Mesothelial cell of epicardium (in vitro differentiated cells): ENCODE data around the gene PNMT. TPM values are rescaled to one million over a fixed set of nuclear protein-coding genes. Genes with fewer than 3 reads are reported as not detected.

ENCODE experiments used
- DNase-seq, 2 experiments: peaks; one replicate each; pipeline ENCODE4 v3.0.0; 2021; ENCODE audit warnings: low spot score in 2 of 2; ENCODE audit not compliant: unreplicated experiment in 2 of 2
- H3K27ac Mint-ChIP-seq: 2 replicates; pipeline ENCODE4 v1.8.0; 2021; ENCODE audit warnings: mixed read lengths
- H3K27me3 Mint-ChIP-seq: 2 replicates; pipeline ENCODE4 v1.8.0; 2021; ENCODE audit warnings: low read depth, mixed read lengths
- H3K36me3 Mint-ChIP-seq: 2 replicates; pipeline ENCODE4 v1.8.0; 2021; ENCODE audit warnings: mixed read lengths
- H3K4me1 Mint-ChIP-seq: 2 replicates; pipeline ENCODE4 v1.8.0; 2021; ENCODE audit warnings: mixed read lengths
- H3K4me3 Mint-ChIP-seq: 2 replicates; pipeline ENCODE4 v1.8.0; 2021; ENCODE audit warnings: mild to moderate bottlenecking, moderate library complexity, mixed read lengths
- H3K9me3 Mint-ChIP-seq: 2 replicates; pipeline ENCODE4 v1.8.0; 2021; ENCODE audit warnings: mixed read lengths
- CTCF ChIP-seq: fragments of 200-600 bp; sonication (generic); IDR thresholded peaks from one replicate; pipeline ENCODE4 v1.5.0; 2021; ENCODE audit warnings: antibody characterized with exemption; ENCODE audit not compliant: unreplicated experiment
- total RNA-seq: library from RNA; stranded (reverse); gene quantifications from 3 replicates; pipeline ENCODE4 v1.2.1, GENCODE V29; 2021

Gene PNMT
- total RNA-seq, 1 donor from 2014 or later, result 1.7 TPM

- no peak overlapping the region for H3K4me3 Mint-ChIP-seq
Observed at GRCh38 chr17:39659279-39660010, 8.8 kb upstream of the PNMT start.

GRCh38 chr17:39660011-39660360 is 8.3 kb upstream of the PNMT start:
- H3K27ac Mint-ChIP-seq, result no peak overlapping the region
- no peaks in the 10 kb centered on the region for H3K9me3 Mint-ChIP-seq
- no peak overlapping the region for H3K4me3 Mint-ChIP-seq
- peaks cover 10% of the 10 kb centered on the region for H3K4me1 Mint-ChIP-seq
- H3K36me3 Mint-ChIP-seq, result peaks cover 13% of the 10 kb centered on the region
- no peak for DNase-seq
- peaks cover 5% of the 10 kb centered on the region for H3K27me3 Mint-ChIP-seq
- TF ChIP-seq CTCF, result no peak

More at GRCh38 chr17:39659279-39660010, 8.8 kb upstream of the PNMT start:
- Mint-ChIP-seq H3K27ac (no peak overlapping the region), H3K36me3 (peaks cover 13% of the 10 kb centered on the region), H3K27me3 (no peaks in the 10 kb centered on the region), H3K9me3 (no peaks in the 10 kb centered on the region), H3K4me1 (peaks cover 10% of the 10 kb centered on the region)
- no peak for DNase-seq
- no peak for TF ChIP-seq CTCF

GRCh38 chr17:39660397-39661385 is 7.6 kb upstream of the PNMT start:
- no peak for DNase-seq
- no peak for TF ChIP-seq CTCF
- no peak overlapping the region for H3K4me3 Mint-ChIP-seq
- no peak overlapping the region for H3K27ac Mint-ChIP-seq
- peaks cover 12% of the 10 kb centered on the region for H3K27me3 Mint-ChIP-seq
- H3K36me3 Mint-ChIP-seq, result peaks cover 10% of the 10 kb centered on the region
- H3K9me3 Mint-ChIP-seq, result no peaks in the 10 kb centered on the region
- peaks cover 10% of the 10 kb centered on the region for H3K4me1 Mint-ChIP-seq

- DNase-seq, result no peak
- H3K4me3 Mint-ChIP-seq, result no peak overlapping the region
- no peak overlapping the region for H3K27ac Mint-ChIP-seq
- peaks cover 24% of the 10 kb centered on the region for H3K27me3 Mint-ChIP-seq
- H3K9me3 Mint-ChIP-seq, result no peaks in the 10 kb centered on the region
- H3K4me1 Mint-ChIP-seq, result peaks cover 10% of the 10 kb centered on the region
- no peak for TF ChIP-seq CTCF
- H3K36me3 Mint-ChIP-seq, result peaks cover 9% of the 10 kb centered on the region
Observed at GRCh38 chr17:39661744-39662541, 6.3 kb upstream of the PNMT start.

GRCh38 chr17:39662551-39663339 is 5.5 kb upstream of the PNMT start:
- H3K27me3 Mint-ChIP-seq, result peaks cover 30% of the 10 kb centered on the region
- no peak overlapping the region for H3K27ac Mint-ChIP-seq
- TF ChIP-seq CTCF, result no peak
- no peak for DNase-seq
- H3K4me1 Mint-ChIP-seq, result peaks cover 10% of the 10 kb centered on the region
- no peaks in the 10 kb centered on the region for H3K9me3 Mint-ChIP-seq
- H3K36me3 Mint-ChIP-seq, result peaks cover 8% of the 10 kb centered on the region
- H3K4me3 Mint-ChIP-seq, result no peak overlapping the region
